ENCODE results near the gene ETV4. TPM values are rescaled to one million over a fixed set of nuclear protein-coding genes. Genes with fewer than 3 reads are reported as not detected.
A peak's percentile ranks its signal among the peaks of the same experiment; 100 is the strongest.

The ETV4 gene
- total and polyA plus RNA-seq, 8 donors, result 0.58 to 4.4 (median 1.4) TPM; not detected in 2

DNA sequence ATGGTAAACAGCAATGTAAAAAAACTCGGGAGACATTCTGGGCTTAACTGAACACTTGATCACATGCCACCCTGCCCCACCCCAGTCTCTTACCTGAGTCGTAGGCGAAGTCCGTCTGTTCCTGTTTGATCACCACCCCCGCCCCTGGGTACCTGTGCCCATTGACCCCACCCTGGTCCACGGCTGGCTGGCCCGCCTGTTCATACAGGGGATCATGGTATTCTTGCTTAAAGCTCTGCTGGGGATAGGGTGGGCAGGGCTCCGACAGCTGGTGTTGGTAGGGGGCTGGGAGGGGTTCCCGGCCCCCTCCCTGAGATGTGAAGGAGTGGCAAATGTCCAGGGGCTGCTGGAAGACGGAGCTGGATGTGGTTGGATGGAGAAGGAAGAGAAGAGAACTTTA is 13.6 kb downstream of the ETV4 start:
- Histone ChIP-seq H3K9me3 (no peaks in the 10 kb centered on the region), H3K27me3 (no peaks in the 10 kb centered on the region), H3K4me3 (no peak overlapping the region), H3K36me3 (peaks cover 0 to 14% (median 9%) of the 10 kb centered on the region in 4 donors), H3K4me1 (peaks cover 16 to 25% (median 20%) of the 10 kb centered on the region in 4 donors), H3K27ac (no peak overlapping the region)
- 44 to 77% (median 60%) methylated on average over 10 of the region's 10 CpGs for WGBS, 5 donors
- intact Hi-C loops (cut with DNase I; ENCODE audit: low total_unique reads), result no loop called here
- DNase-seq, result peak in 1 of 2 donors; percentile 64
- TF ChIP-seq, protein P1, sequence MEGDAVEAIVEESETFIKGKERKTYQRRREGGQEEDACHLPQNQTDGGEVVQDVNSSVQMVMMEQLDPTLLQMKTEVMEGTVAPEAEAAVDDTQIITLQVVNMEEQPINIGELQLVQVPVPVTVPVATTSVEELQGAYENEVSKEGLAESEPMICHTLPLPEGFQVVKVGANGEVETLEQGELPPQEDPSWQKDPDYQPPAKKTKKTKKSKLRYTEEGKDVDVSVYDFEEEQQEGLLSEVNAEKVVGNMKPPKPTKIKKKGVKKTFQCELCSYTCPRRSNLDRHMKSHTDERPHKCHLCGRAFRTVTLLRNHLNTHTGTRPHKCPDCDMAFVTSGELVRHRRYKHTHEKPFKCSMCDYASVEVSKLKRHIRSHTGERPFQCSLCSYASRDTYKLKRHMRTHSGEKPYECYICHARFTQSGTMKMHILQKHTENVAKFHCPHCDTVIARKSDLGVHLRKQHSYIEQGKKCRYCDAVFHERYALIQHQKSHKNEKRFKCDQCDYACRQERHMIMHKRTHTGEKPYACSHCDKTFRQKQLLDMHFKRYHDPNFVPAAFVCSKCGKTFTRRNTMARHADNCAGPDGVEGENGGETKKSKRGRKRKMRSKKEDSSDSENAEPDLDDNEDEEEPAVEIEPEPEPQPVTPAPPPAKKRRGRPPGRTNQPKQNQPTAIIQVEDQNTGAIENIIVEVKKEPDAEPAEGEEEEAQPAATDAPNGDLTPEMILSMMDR (IDR thresholded peaks at IDR 0.05), result no peak
- no peak for TF ChIP-seq POLR2A (IDR thresholded peaks at IDR 0.05)

DNA sequence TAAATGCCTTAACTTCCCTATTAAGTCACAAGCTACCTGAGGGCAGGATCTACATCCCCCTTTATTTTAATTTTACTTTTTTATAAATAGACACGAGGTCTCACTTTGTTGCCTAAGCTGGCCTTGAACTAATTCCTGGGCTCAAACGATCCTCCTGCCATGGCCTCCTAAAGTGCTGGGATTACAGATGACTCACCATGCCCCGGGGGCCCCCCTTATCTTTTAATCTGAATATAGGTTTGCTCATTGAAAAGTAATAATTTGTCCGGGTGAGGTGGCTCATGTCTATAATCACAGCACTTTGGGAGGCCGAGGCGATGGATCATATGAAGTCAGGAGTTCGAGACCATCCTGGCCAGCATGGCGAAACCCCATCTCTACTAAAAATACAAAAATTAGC is 14.2 kb downstream of the ETV4 start:
- 76 to 81% (median 78%) methylated on average over 8 of the region's 8 CpGs for WGBS, 5 donors
- intact Hi-C loops (cut with DNase I; ENCODE audit: low total_unique reads), result no loop called here
- TF ChIP-seq POLR2AphosphoS5 (IDR thresholded peaks at IDR 0.05) (no peak), POLR2A (IDR thresholded peaks at IDR 0.05) (no peak), EP300 (IDR thresholded peaks at IDR 0.05) (no peak)
- TF ChIP-seq, protein P1 (IDR thresholded peaks at IDR 0.05), result no peak
- Histone ChIP-seq H3K27ac (no peak overlapping the region), H3K27me3 (no peaks in the 10 kb centered on the region), H3K4me3 (no peak overlapping the region), H3K4me1 (peaks cover 16 to 25% (median 20%) of the 10 kb centered on the region in 4 donors), H3K36me3 (peaks cover 0 to 20% (median 15%) of the 10 kb centered on the region in 4 donors), H3K9me3 (no peaks in the 10 kb centered on the region)
- DNase-seq, result no peak

DNA sequence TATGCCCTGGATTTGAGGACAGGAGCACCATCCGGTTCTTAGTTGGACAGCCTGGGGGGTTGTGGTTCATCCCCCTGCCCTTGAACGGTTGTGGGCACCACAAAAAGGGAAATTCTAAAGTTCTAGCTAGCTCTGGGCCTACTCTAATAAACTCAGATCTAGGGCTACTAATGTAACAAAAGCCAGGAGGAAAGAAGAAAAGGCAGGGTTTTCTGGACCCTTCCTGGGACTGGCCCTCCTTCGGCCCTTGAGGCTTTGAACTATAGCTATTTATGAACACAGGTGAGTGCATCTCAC is 15.1 kb downstream of the ETV4 start:
- H3K27me3 ChIP-seq, result no peaks in the 10 kb centered on the region
- H3K4me1 ChIP-seq, result peaks cover 16 to 25% (median 20%) of the 10 kb centered on the region in 4 donors
- no peaks in the 10 kb centered on the region for H3K9me3 ChIP-seq
- TF ChIP-seq POLR2A (IDR thresholded peaks at IDR 0.05), result no peak
- TF ChIP-seq, protein P1 (IDR thresholded peaks at IDR 0.05), result no peak
- TF ChIP-seq EP300 (IDR thresholded peaks at IDR 0.05), result no peak
- no peak for TF ChIP-seq POLR2AphosphoS5 (IDR thresholded peaks at IDR 0.05)
- intact Hi-C loops (cut with DNase I; ENCODE audit: low total_unique reads), result no loop called here
- 33 to 53% (median 46%) methylated on average over 3 of the region's 3 CpGs for WGBS, 5 donors
- peak overlapping the region in 1 of 5 donors; percentile 7 for H3K27ac ChIP-seq
- DNase-seq, result no peak
- no peak overlapping the region for H3K4me3 ChIP-seq
- peaks cover 0 to 29% (median 25%) of the 10 kb centered on the region in 4 donors for H3K36me3 ChIP-seq

DNA sequence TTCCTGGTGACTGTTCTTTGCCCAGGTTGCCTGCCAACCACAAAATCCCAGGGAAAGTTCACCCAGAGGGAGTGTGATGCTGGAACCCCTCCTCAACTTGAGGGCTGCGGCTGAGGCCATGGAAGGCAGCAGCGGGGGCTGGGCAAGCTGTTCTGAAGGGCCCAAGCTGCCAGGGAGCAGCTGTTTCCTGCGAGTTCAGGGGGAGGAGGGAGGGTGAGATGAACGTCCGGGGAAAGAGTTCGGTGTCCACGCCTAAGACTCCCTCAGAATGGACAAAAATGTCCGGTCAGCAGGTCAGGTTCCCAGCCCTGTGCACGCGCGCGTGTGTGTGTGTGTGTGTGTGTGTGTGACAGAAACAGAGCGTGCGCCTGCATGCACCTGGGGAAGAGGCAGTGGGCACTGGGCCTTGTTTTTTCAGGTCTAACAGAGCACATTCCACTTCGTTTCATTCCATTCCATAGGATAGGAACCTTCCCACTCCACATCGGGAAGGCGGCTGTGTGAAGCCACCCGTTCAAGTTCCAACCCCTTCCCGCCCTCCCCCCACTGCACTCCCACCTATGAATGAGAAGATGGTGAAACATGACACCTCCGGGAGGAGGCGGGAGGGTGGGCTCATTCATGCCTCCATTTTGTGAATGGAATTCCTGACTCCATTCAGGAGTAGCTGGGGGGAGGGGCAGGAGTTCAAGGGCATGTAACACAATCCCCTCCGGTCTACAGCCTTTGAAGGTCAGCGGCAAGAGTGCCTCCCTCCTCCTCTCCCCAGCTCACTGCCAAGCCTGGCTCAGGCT is 15.7 kb downstream of the ETV4 start:
- Histone ChIP-seq H3K4me3 (no peak overlapping the region), H3K27ac (peak overlapping the region in 2 of 5 donors; percentile 7 to 30), H3K4me1 (peaks cover 16 to 25% (median 20%) of the 10 kb centered on the region in 4 donors), H3K36me3 (peaks cover 3 to 34% (median 30%) of the 10 kb centered on the region in 4 donors), H3K27me3 (no peaks in the 10 kb centered on the region), H3K9me3 (no peaks in the 10 kb centered on the region)
- intact Hi-C loops (cut with DNase I; ENCODE audit: low total_unique reads), result no loop called here
- TF ChIP-seq EP300 (IDR thresholded peaks at IDR 0.05) (no peak), POLR2AphosphoS5 (IDR thresholded peaks at IDR 0.05) (peak in 1 of 3 donors; percentile 4)
- WGBS, 5 donors, result 10 to 28% (median 20%) methylated on average over 14 to 23 of the region's 23 CpGs
- peak; percentile 41 to 96 for DNase-seq

DNA sequence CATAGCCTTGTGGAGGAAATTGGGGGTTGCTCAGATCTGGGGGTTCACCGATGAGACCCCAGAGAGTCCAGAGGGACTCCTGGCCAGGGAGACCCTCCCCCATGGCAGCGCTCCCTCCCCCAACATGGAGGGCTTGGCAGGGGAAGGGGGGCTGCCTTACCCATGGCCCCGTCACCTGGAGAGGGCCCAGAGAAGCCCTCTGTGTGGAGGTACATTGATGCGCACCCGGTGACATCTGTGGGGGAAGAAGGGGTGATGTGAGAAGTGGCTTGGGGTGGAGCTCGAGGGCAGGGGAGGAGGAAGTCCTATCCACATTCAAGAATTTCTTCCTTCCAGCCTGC is 16.2 kb downstream of the ETV4 start:
- TF ChIP-seq, protein P1 (IDR thresholded peaks at IDR 0.05), result no peak
- TF ChIP-seq EP300 (IDR thresholded peaks at IDR 0.05) (no peak), POLR2A (IDR thresholded peaks at IDR 0.05) (no peak), POLR2AphosphoS5 (IDR thresholded peaks at IDR 0.05) (no peak)
- H3K27ac ChIP-seq, result peak overlapping the region in 2 of 5 donors; percentile 7 to 30
- H3K4me3 ChIP-seq, result no peak overlapping the region
- WGBS, 5 donors, result 51 to 68% (median 56%) methylated on average over 5 to 6 of the region's 6 CpGs
- DNase-seq, result no peak
- peaks cover 8 to 40% (median 36%) of the 10 kb centered on the region in 4 donors for H3K36me3 ChIP-seq
- intact Hi-C loops (cut with DNase I; ENCODE audit: low total_unique reads), result no loop called here
- no peaks in the 10 kb centered on the region for H3K27me3 ChIP-seq
- peaks cover 16 to 25% (median 20%) of the 10 kb centered on the region in 4 donors for H3K4me1 ChIP-seq
- H3K9me3 ChIP-seq, result no peaks in the 10 kb centered on the region
